ENCODE measurements around the gene ENTPD1.
"Not testable (repeated sequence)": the region's sequence is repeated elsewhere in the genome, so short reads cannot be mapped to it uniquely, and the experiment has no call there.

- not testable (repeated sequence) for TF ChIP-seq CTCF (conservative IDR thresholded peaks at IDR 0.05); EZH2 (IDR thresholded peaks at IDR 0.05; ENCODE audit: low read depth)
Measured at GRCh38 chr10:95800286-95800685, 44.3 kb downstream of the ENTPD1 start.
